Measurements from ENCODE around the gene CCDC187.

The CCDC187 gene

GRCh38 chr9:136311051-136312008 is 7.4 kb upstream of the CCDC187 start:
- no peak for DNase-seq (ENCODE audit: low read depth)

- DNase-seq (ENCODE audit: low read depth), result no peak
Observed at GRCh38 chr9:136310273-136311030, 6.6 kb upstream of the CCDC187 start.

DNA sequence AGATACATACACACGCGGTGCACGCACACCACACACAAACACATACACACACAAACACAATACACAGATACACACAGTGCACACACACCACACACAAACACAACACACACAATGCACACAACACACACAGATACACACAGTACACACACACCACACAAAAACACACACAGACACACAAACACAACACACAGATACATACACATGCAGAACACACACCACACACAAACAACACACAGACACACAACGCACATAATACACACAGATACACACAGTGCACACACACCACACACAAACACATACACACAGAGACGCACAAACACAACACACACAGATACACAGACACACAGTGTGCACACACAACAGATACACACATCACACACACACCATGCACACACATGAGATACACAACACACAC is 5.9 kb upstream of the CCDC187 start:
- DNase-seq (ENCODE audit: low read depth), result no peak

GRCh38 chr9:136309101-136309801 is 5.4 kb upstream of the CCDC187 start:
- DNase-seq (ENCODE audit: low read depth), result no peak

DNA sequence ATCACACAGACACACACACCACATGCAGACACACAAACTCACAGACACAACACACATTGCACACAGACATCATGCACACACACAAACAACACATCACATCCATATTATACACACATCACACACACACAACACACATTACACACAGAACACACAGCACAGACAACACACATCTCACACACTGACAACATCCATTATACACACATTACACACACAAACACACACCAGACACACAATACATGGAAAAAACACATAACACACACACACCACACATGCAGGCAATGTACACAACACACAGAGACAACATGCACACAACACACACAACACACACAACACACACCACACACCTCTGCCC is 4.8 kb upstream of the CCDC187 start:
- no peak for DNase-seq (ENCODE audit: low read depth)

DNA sequence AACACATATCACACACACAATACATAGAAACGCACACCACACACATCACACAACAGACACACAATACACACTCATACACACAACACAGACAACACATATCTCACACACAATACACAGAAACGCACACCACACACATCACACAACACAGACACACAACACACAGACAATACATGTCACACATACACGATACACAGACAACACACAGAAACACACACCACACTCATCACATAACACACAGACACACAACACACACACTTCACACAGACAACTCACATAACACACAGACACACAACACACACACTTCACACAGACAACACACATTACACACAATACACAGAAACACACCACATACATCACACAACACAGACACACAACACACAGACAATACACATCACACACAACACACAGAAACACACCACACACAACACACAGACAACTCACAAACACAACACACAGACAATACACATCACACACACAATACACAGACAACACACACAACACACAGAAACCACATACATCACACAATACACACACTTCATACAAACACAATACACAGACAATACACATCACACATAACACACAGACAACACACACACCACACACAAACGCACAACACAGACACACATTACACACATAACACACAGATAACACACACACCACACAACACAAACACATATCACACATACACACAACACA is 4.3 kb upstream of the CCDC187 start:
- DNase-seq (ENCODE audit: low read depth), result no peak

- no peak for DNase-seq (ENCODE audit: low read depth)
Observed at GRCh38 chr9:136307215-136307750, 3.4 kb upstream of the CCDC187 start.

DNA sequence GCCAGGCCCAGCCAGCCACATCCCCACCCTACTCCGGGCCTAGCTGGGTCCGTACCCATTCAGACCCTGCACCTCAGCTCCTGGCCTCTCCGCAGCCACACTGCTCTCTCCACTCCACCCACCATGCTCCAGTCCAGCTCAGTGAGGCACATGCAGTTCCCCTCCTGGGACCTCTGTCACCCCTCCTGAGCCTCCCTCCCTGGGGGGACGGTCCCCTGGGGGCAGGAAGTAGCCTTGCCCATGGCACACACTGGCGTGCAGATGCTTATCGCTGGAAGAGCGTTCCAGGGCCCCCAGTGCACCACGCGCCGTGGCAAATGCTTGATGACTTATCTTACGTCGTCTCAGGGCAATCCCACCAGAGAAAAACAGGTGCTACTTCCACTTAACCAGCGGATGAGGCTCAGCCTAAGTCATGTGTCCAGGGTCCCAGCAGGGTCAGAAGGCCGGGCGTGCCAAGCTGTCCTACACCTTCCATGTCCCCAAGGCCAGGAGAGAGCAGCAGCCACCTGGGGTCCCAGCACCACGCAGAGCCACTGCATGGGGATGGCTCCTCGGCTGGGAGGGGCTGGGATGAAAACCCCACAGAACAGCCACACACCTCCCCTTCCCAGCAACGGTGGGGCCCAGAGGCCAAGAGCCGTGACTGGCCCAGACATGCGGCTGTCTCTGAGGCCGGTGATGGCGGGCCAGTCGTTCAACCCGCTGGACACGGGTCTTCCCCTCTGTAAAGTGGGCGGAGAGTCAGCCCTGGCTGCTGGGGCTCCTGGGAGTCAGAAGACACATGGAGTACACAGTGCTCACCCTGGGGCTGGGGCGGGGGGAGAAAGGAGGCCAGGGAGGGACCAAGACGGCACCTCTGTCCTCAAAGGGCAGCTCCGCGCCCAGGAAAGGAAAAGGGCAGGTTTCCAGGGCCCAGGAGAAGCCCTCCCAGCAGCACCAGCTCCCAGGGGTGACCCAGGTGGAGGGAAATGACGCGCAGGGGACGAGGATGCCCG is 2.6 kb upstream of the CCDC187 start:
- DNase-seq (ENCODE audit: low read depth), result no peak

- no peak for DNase-seq (ENCODE audit: low read depth)
Observed at GRCh38 chr9:136305804-136306203, 1.9 kb upstream of the CCDC187 start.

GRCh38 chr9:136304981-136305380 is 1.1 kb upstream of the CCDC187 start:
- no peak for DNase-seq (ENCODE audit: low read depth)

- DNase-seq (ENCODE audit: low read depth), result no peak
Observed at GRCh38 chr9:136304456-136304855, 562 bp upstream of the CCDC187 start.

- DNase-seq (ENCODE audit: low read depth), result no peak
Observed at GRCh38 chr9:136303066-136303824, 649 bp downstream of the CCDC187 start.

- DNase-seq (ENCODE audit: low read depth), result no peak
Observed at GRCh38 chr9:136302527-136302926, 1.4 kb downstream of the CCDC187 start.

- DNase-seq (ENCODE audit: low read depth), result no peak
Observed at GRCh38 chr9:136300866-136301265, 3.0 kb downstream of the CCDC187 start.

DNA sequence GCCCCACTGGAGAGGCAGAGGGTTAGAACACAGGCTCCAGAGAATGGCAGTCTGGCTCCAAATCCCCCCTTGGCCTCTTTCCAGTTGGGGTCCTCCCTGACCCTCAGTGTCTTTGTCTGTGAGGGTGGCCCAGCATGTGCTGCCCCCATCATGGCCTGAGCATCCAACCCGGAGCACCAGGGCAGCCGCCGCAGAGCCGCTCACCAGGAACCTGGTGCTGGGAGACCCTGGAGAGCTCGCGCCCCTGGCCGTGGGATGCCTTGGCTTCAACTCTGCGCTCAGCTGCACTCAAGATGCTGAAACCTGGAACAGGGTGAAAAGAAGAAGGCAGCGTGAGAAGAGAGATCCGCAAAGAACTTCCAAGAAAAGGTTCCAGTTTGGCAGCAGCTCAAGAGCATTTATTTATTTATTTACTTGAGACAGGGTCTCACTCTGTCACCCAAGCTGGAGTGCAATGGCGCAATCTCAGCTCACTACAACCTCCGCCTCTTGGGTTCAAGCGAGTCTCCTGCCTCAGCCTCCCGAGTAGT is 3.8 kb downstream of the CCDC187 start:
- no peak for DNase-seq (ENCODE audit: low read depth)

GRCh38 chr9:136299541-136299940 is 4.4 kb downstream of the CCDC187 start:
- DNase-seq (ENCODE audit: low read depth), result no peak

- DNase-seq (ENCODE audit: low read depth), result no peak
Observed at GRCh38 chr9:136299116-136299515, 4.8 kb downstream of the CCDC187 start.

- no peak for DNase-seq (ENCODE audit: low read depth)
Observed at GRCh38 chr9:136297766-136298735, 5.8 kb downstream of the CCDC187 start.
